Astrocyte (in vitro differentiated cells and primary cell): ENCODE results near the gene NCOA3.

Source experiments
- EZH2 ChIP-seq: IDR thresholded peaks from 2 replicates; pipeline ENCODE4 v1.6.1; 2012; ENCODE audit warnings: mild to moderate bottlenecking, low read length, inconsistent platforms; ENCODE audit not compliant: insufficient read depth
- TF ChIP-seq, protein P1 (sequence below): IDR thresholded peaks from 2 replicates; pipeline ENCODE4 v1.5.1; 2011; ENCODE audit warnings: low read depth, mild to moderate bottlenecking, inconsistent platforms, low read length, moderate library complexity; ENCODE audit not compliant: insufficient read depth

- TF ChIP-seq, protein P1, sequence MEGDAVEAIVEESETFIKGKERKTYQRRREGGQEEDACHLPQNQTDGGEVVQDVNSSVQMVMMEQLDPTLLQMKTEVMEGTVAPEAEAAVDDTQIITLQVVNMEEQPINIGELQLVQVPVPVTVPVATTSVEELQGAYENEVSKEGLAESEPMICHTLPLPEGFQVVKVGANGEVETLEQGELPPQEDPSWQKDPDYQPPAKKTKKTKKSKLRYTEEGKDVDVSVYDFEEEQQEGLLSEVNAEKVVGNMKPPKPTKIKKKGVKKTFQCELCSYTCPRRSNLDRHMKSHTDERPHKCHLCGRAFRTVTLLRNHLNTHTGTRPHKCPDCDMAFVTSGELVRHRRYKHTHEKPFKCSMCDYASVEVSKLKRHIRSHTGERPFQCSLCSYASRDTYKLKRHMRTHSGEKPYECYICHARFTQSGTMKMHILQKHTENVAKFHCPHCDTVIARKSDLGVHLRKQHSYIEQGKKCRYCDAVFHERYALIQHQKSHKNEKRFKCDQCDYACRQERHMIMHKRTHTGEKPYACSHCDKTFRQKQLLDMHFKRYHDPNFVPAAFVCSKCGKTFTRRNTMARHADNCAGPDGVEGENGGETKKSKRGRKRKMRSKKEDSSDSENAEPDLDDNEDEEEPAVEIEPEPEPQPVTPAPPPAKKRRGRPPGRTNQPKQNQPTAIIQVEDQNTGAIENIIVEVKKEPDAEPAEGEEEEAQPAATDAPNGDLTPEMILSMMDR: no peak
- no peak for TF ChIP-seq EZH2
Measured at GRCh38 chr20:47645632-47646031, 143.9 kb downstream of the NCOA3 start.
